K562 (cell line): Measurements from ENCODE around the gene KRTAP20-3. TPM values are rescaled to one million over a fixed set of nuclear protein-coding genes. Genes with fewer than 3 reads are reported as not detected.

ENCODE experiments used
- ATAC-seq: fragments of 200-7000 bp; cut with Tn5 transposase; 3 replicates; pipeline ENCODE4 v1.9.1; 2020; ENCODE audit warnings: moderate library complexity
- BruUV-seq: library from RNA; stranded (reverse); fragments of 400-500 nt; replicated peaks from 2 replicates; lab custom pipeline; 2021; lab: Mats Ljungman, UMichigan
- CTCF ChIA-PET: fragments of 300-600 bp; formaldehyde crosslinking; extraction: SDS; loops from one replicate; lab custom pipeline; 2021; ENCODE audit warnings: low intra/inter-chr PET ratio; lab: Yijun Ruan, JAX
- POLR2A ChIA-PET: fragments of 300-600, 350-650 bp; sonication (Branson Sonifier 250); formaldehyde crosslinking; extraction: SDS; loops from one replicate; lab custom pipeline; 2021; ENCODE audit warnings: antibody characterized with exemption, inconsistent platforms; lab: Yijun Ruan, JAX
- DNase-seq, 4 experiments: peaks; one replicate each; pipeline versions ENCODE4 v3.0.0 to v3.0.0-alpha.2; 2011 to 2018; ENCODE audit warnings: low spot score in 3 of 4, mixed read lengths in 3 of 4; ENCODE audit errors: extremely low read depth in 1 of 4
- FAIRE-seq: peaks from 2 replicates; lab custom pipeline; 2011; peaks lifted over from hg19 to GRCh38; lab: Jason Lieb, UNC
- H2AFZ ChIP-seq: 2 replicates; pipeline ENCODE4 v1.6.0; 2011; ENCODE audit warnings: low read depth, low read length, control low read depth, inconsistent platforms
- H3K27ac ChIP-seq: fragments of 200-600 bp; 3 replicates; pipeline ENCODE4 v1.8.0; 2011; ENCODE audit warnings: low read depth, mild to moderate bottlenecking, control low read depth, inconsistent platforms, low read length, moderate library complexity, mixed read lengths; ENCODE audit errors: extremely low read depth
- H3K27me3 ChIP-seq, 2 experiments: fragments of 300-600 bp in 1 of 2; 2 replicates in 1 of 2; 3 replicates in 1 of 2; pipeline versions ENCODE4 v1.6.0 to v1.8.0; 2011; ENCODE audit warnings: inconsistent platforms in 2 of 2, low read length in 2 of 2, mild to moderate bottlenecking in 1 of 2, mixed read lengths in 1 of 2, moderate library complexity in 1 of 2; ENCODE audit not compliant: control insufficient read depth in 2 of 2, insufficient read depth in 2 of 2
- H3K36me3 ChIP-seq: fragments of 300-600 bp; 3 replicates; pipeline ENCODE4 v1.8.0; 2011; ENCODE audit warnings: mild to moderate bottlenecking, low read length, inconsistent platforms; ENCODE audit not compliant: control insufficient read depth, insufficient read depth
- H3K4me1 ChIP-seq, 2 experiments: fragments of 200-600 bp in 1 of 2; replicated peaks in 1 of 2; 2 replicates in 1 of 2; 3 replicates in 1 of 2; pipeline versions ENCODE4 v1.5.1 to v1.8.0; 2011; ENCODE audit warnings: inconsistent platforms in 2 of 2, low read length in 2 of 2, mild to moderate bottlenecking in 1 of 2, mixed read lengths in 1 of 2, moderate library complexity in 1 of 2; ENCODE audit not compliant: control insufficient read depth in 2 of 2, insufficient read depth in 2 of 2
- H3K4me2 ChIP-seq: 2 replicates; pipeline ENCODE4 v1.6.1; 2011; ENCODE audit warnings: low read length, control low read depth, inconsistent platforms, mixed read lengths; ENCODE audit not compliant: insufficient read depth
- H3K4me3 ChIP-seq: fragments of 200-600 bp; sonication (generic), shearing (Covaris generic); 2 replicates; pipeline ENCODE4 v1.5.1; 2016; ENCODE audit warnings: control low read depth, inconsistent platforms
- H3K79me2 ChIP-seq: fragments of 200-600 bp; 3 replicates; pipeline ENCODE4 v1.8.0; 2011; ENCODE audit warnings: low read length, inconsistent platforms; ENCODE audit not compliant: control insufficient read depth, insufficient read depth
- H3K9ac ChIP-seq, 2 experiments: 2 replicates each; pipeline versions ENCODE4 v1.6.0 to v1.6.1; 2011; ENCODE audit warnings: low read depth in 2 of 2, low read length in 2 of 2, control low read depth in 1 of 2, inconsistent platforms in 1 of 2, mild to moderate bottlenecking in 1 of 2, mixed read lengths in 1 of 2; ENCODE audit not compliant: insufficient read depth in 1 of 2
- H3K9me1 ChIP-seq: one replicate; pipeline ENCODE4 v1.6.0; 2011; ENCODE audit warnings: inconsistent platforms, mild to moderate bottlenecking, low read length, moderate library complexity; ENCODE audit not compliant: control insufficient read depth, insufficient read depth
- H3K9me3 ChIP-seq: replicated peaks from 2 replicates; pipeline ENCODE4 v1.5.1; 2011; ENCODE audit warnings: low read depth, low read length, inconsistent platforms; ENCODE audit not compliant: control insufficient read depth, insufficient read depth
- H4K20me1 ChIP-seq: replicated peaks from 2 replicates; pipeline ENCODE4 v1.6.1; 2011; ENCODE audit warnings: low read length, inconsistent platforms, mixed read lengths; ENCODE audit not compliant: control insufficient read depth, insufficient read depth
- ARHGAP35 ChIP-seq: fragments of 450-650 bp; IDR thresholded peaks from 2 replicates; pipeline ENCODE4 v1.6.1; 2018; ENCODE audit not compliant: partially characterized antibody
- BCLAF1 ChIP-seq, 2 experiments: fragments of 450-650 bp in 1 of 2; IDR thresholded peaks; 2 replicates each; pipeline ENCODE4 v1.6.1; 2011 to 2017; ENCODE audit warnings: low read depth in 2 of 2, antibody characterized with exemption in 1 of 2, borderline replicate concordance in 1 of 2, low read length in 1 of 2, mild to moderate bottlenecking in 1 of 2, mixed read lengths in 1 of 2; ENCODE audit not compliant: control insufficient read depth in 1 of 2
- CHD4 ChIP-seq: fragments of 200-600 bp; sonication (generic); IDR thresholded peaks from 3 replicates; pipeline ENCODE4 v1.6.1; 2012; ENCODE audit warnings: low read depth, mild to moderate bottlenecking, mixed read lengths, low read length, inconsistent platforms; ENCODE audit not compliant: insufficient read depth, insufficient replicate concordance, poor library complexity, severe bottlenecking
- ELF4 ChIP-seq: fragments of 450-650 bp; formaldehyde crosslinking; IDR thresholded peaks from 2 replicates; pipeline ENCODE4 v1.4.0; 2022; ENCODE audit warnings: missing genetic modification characterization
- FOS ChIP-seq: IDR thresholded peaks from 3 replicates; pipeline ENCODE4 v1.6.1; 2011; ENCODE audit not compliant: insufficient read length; ENCODE audit errors: extremely low read depth
- HSF4 ChIP-seq: fragments of 250-450 bp; sonication (Bioruptor Pico); IDR thresholded peaks from 2 replicates; pipeline ENCODE4 v2.1.2; 2022; ENCODE audit warnings: mild to moderate bottlenecking, moderate library complexity, borderline replicate concordance
- POLR3A ChIP-seq: IDR thresholded peaks from 2 replicates; pipeline ENCODE4 v1.6.1; 2011; ENCODE audit warnings: borderline replicate concordance, mild to moderate bottlenecking, moderate library complexity; ENCODE audit not compliant: insufficient read length, insufficient read depth; ENCODE audit errors: extremely low read depth
- PTRF ChIP-seq: fragments of 450-650 bp; IDR thresholded peaks from 2 replicates; pipeline ENCODE4 v1.6.1; 2016; ENCODE audit warnings: mild to moderate bottlenecking, missing genetic modification characterization, missing compliant biosample characterization
- RBM25 ChIP-seq: fragments of 200-400 bp; formaldehyde crosslinking; IDR thresholded peaks from 2 replicates; pipeline ENCODE4 v1.6.1; 2018; ENCODE audit warnings: low read length, low read depth, moderate library complexity; ENCODE audit not compliant: severe bottlenecking
- ZBTB49 ChIP-seq: sonication (generic); formaldehyde crosslinking; IDR thresholded peaks from 2 replicates; pipeline ENCODE4 v1.8.0; 2022; ENCODE audit warnings: missing genetic modification reagents, mild to moderate bottlenecking, borderline replicate concordance
- ZNF512 ChIP-seq: IDR thresholded peaks from 2 replicates; pipeline ENCODE4 v1.6.1; 2016; ENCODE audit warnings: missing genetic modification characterization, missing compliant biosample characterization
- ZNF57 ChIP-seq: fragments of 450-650 bp; formaldehyde crosslinking; IDR thresholded peaks from 2 replicates; pipeline ENCODE4 v1.4.0; 2020; ENCODE audit warnings: mild to moderate bottlenecking, moderate library complexity
- ZNF699 ChIP-seq: fragments of 250-450 bp; sonication (Bioruptor Pico); IDR thresholded peaks from 2 replicates; pipeline ENCODE4 v1.8.0; 2021; ENCODE audit warnings: mild to moderate bottlenecking, moderate library complexity; ENCODE audit not compliant: insufficient replicate concordance
- in situ Hi-C: fragments of 300-500 bp; cut with MboI; formaldehyde crosslinking; loops from 4 replicates; pipeline ENCODE4 v1.15.0; 2018; ENCODE audit warnings: inconsistent platforms, mixed read lengths
- intact Hi-C: fragments of 100-400 bp; cut with micrococcal nuclease; formaldehyde crosslinking; loops from 2 replicates; pipeline ENCODE4 v1.14.2; 2022
- polyA plus RNA-seq, 8 experiments: library from polyadenylated mRNA; depleted of rRNA in 4 of 8; stranded (reverse) in 5 of 8; unstranded in 3 of 8; fragments of >200 nt; fragmentation: Nextera tagmentation in 2 of 8; fragmentation: Illumina TruSeq in 1 of 8; extraction: Ambion mirVana in 2 of 8; extraction: Trizol in 1 of 8; gene quantifications; 2 replicates each; pipeline versions ENCODE4 v1.2.1 to v1.2.3, GENCODE V29; 2011 to 2014; ENCODE audit warnings: inconsistent platforms in 1 of 8, missing spikeins in 1 of 8
- total RNA-seq, 7 experiments: library from RNA; depleted of rRNA in 6 of 7; stranded (reverse); fragments of >200 nt in 6 of 7; fragmentation: Illumina TruSeq in 2 of 7; extraction: Trizol in 2 of 7; gene quantifications; 2 replicates each; pipeline versions ENCODE4 v1.2.1 to v1.2.3, GENCODE V29; 2011 to 2021; ENCODE audit warnings: low replicate concordance in 1 of 7

KRTAP20-3 gene
- total and polyA plus RNA-seq, 9 of the 15 experiments (the other 6 are each of a cell fraction or from before 2014, with no cell fraction given) = not detected

GRCh38 chr21:30613836-30614235 is 28.8 kb upstream of the KRTAP20-3 start, which contains the start of gene KRTAP6-1 (continued):
- no peak for TF ChIP-seq BCLAF1 (IDR thresholded peaks at IDR 0.05; ENCODE audit: borderline replicate concordance in 1 of 2, control insufficient read depth in 1 of 2, low read depth in 2 of 2, low read length in 1 of 2)
- TF ChIP-seq ZNF512 = no peak

GRCh38 chr21:30615199-30615598 is 27.5 kb upstream of the KRTAP20-3 start:
- POLR2A ChIA-PET = no interaction called here
- Histone ChIP-seq H3K27ac (no peak overlapping the region), H3K79me2 (no peaks in the 10 kb centered on the region), H3K36me3 (no peaks in the 10 kb centered on the region), H2AFZ (no peak overlapping the region), H3K9me1 (no peaks in the 10 kb centered on the region), H3K9ac (no peak overlapping the region), H4K20me1 (no peaks in the 10 kb centered on the region), H3K4me1 (no peaks in the 10 kb centered on the region), H3K4me2 (no peak overlapping the region), H3K27me3 (no peaks in the 10 kb centered on the region), H3K4me3 (no peak overlapping the region), H3K9me3 (peaks cover 5% of the 10 kb centered on the region; the same call in 1 of the 2 replicates)
- FAIRE-seq = no peak
- in situ Hi-C loops = no loop called here
- intact Hi-C loops = no loop called here
- BruUV-seq = no TSS peak
- no peak for ATAC-seq
- DNase-seq = no peak
- CTCF ChIA-PET = no interaction called here
- TF ChIP-seq ARHGAP35 (no peak), ZNF699 (CRISPR knock-in tag) (no peak), FOS (no peak), RBM25 (no peak), POLR3A (no peak), ELF4 (CRISPR knock-in tag) (no peak), ZBTB49 (CRISPR knock-in tag) (no peak), PTRF (no peak), HSF4 (CRISPR knock-in tag) (no peak), CHD4 (no peak), ZNF57 (CRISPR knock-in tag) (no peak)
